Left lung (tissue), 10 donors: ENCODE measurements around the gene TP53AIP1. TPM values are rescaled to one million over a fixed set of nuclear protein-coding genes. Genes with fewer than 3 reads are reported as not detected.

ENCODE experiments used
- ATAC-seq: fragments of 200-7000 bp; cut with Tn5 transposase; one replicate; pipeline ENCODE4 v1.9.1; 2020; ENCODE audit warnings: moderate library complexity
- DNase-seq, 4 donors: peaks; one replicate each; pipeline ENCODE4 v3.0.0-alpha.2; 2013 to 2020
- H3K27ac ChIP-seq, 2 donors: fragments of 200-600 bp; sonication (generic) in 1 of 2; one replicate each; pipeline versions ENCODE4 v1.5.0 to v1.8.0; 2020 to 2021
- H3K27me3 ChIP-seq, 2 donors: fragments of 200-600 bp; sonication (generic) in 1 of 2; one replicate each; pipeline versions ENCODE4 v1.5.0 to v1.8.0; 2020 to 2021
- H3K36me3 ChIP-seq, 2 donors: fragments of 200-600 bp; sonication (generic) in 1 of 2; one replicate each; pipeline versions ENCODE4 v1.5.0 to v1.8.0; 2020 to 2021
- H3K4me1 ChIP-seq, 2 donors: fragments of 200-600 bp; one replicate each; pipeline ENCODE4 v1.8.0; 2021
- H3K4me3 ChIP-seq, 2 donors: fragments of 200-600 bp; sonication (generic) in 1 of 2; one replicate each; pipeline versions ENCODE4 v1.5.0 to v1.8.0; 2020 to 2021; ENCODE audit warnings: mild to moderate bottlenecking in 1 of 2
- H3K9me3 ChIP-seq, 2 donors: fragments of 200-600 bp; sonication (generic) in 1 of 2; one replicate each; pipeline versions ENCODE4 v1.5.0 to v1.8.0; 2020 to 2021
- CTCF ChIP-seq, 2 donors: fragments of 200-600 bp; sonication (generic) in 1 of 2; IDR thresholded peaks; one replicate each; pipeline versions ENCODE4 v1.5.0 to v1.8.0; 2021; ENCODE audit warnings: antibody characterized with exemption in 2 of 2
- intact Hi-C, 2 donors: fragments of 100-400 bp; cut with DNase I; formaldehyde crosslinking; loops; one replicate each; pipeline versions ENCODE4 v1.11.2 to v1.14.2; 2022
- polyA plus RNA-seq, 6 donors: library from polyadenylated mRNA; unstranded; fragments of 120-200 nt; gene quantifications; one replicate each; pipeline ENCODE4 v1.2.1, GENCODE V29; 2013; ENCODE audit not compliant: insufficient read length in 6 of 6
- total RNA-seq, 2 donors: library from RNA; stranded (reverse); fragmentation: NEBNext Ultra II Directional; extraction: Animal tissue kit (Norgen Biotek cat#: 25700); gene quantifications; one replicate each; pipeline ENCODE4 v1.2.1, GENCODE V29; 2021
- donor health status: DM: no; HTN: yes; CAD: no.
- donor health status: DM: no; HTN: no; CAD: no.

Gene TP53AIP1
- total and polyA plus RNA-seq, 8 donors = 0.31 to 1.4 (median 0.59) TPM; not detected in 1

GRCh38 chr11:128908391-128909246, 34.1 kb downstream of the TP53AIP1 start:
- Histone ChIP-seq H3K4me1 (peaks cover 11 to 58% of the 10 kb centered on the region in 2 donors), H3K36me3 (no peaks in the 10 kb centered on the region), H3K4me3 (no peak overlapping the region), H3K27me3 (peaks cover 0 to 22% of the 10 kb centered on the region in 2 donors), H3K9me3 (no peaks in the 10 kb centered on the region), H3K27ac (peak overlapping the region in 1 of 2 donors; percentile 67)
- intact Hi-C loops = no loop called here
- DNase-seq (peak in 1 of 4 donors; percentile 76), ATAC-seq (peak; percentile 22)
- TF ChIP-seq CTCF (IDR thresholded peaks at IDR 0.05) = no peak

- no peak for ATAC-seq
- Histone ChIP-seq H3K36me3 (no peaks in the 10 kb centered on the region), H3K27me3 (peaks cover 0 to 27% of the 10 kb centered on the region in 2 donors), H3K9me3 (no peaks in the 10 kb centered on the region), H3K4me1 (peaks cover 11 to 64% of the 10 kb centered on the region in 2 donors), H3K4me3 (no peak overlapping the region), H3K27ac (no peak overlapping the region)
- intact Hi-C loops = no loop called here
- DNase-seq = no peak
- TF ChIP-seq CTCF (IDR thresholded peaks at IDR 0.05) = no peak
These were observed 35.1 kb downstream of the TP53AIP1 start for GRCh38 chr11:128907585-128907984.

GRCh38 chr11:128906185-128907050, 36.3 kb downstream of the TP53AIP1 start:
- DNase-seq (no peak), ATAC-seq (peak; percentile 9)
- Histone ChIP-seq H3K9me3 (no peaks in the 10 kb centered on the region), H3K4me3 (peak overlapping the region; percentile 40 to 47), H3K4me1 (peaks cover 11 to 64% of the 10 kb centered on the region in 2 donors), H3K27ac (peak overlapping the region; percentile 62 to 75), H3K36me3 (no peaks in the 10 kb centered on the region), H3K27me3 (peaks cover 0 to 27% of the 10 kb centered on the region in 2 donors)
- intact Hi-C loops = no loop called here
- TF ChIP-seq CTCF (IDR thresholded peaks at IDR 0.05) = no peak

- no peaks in the 10 kb centered on the region for H3K36me3 ChIP-seq
- peaks cover 11 to 64% of the 10 kb centered on the region in 2 donors for H3K4me1 ChIP-seq
- peak; percentile 35 to 51 for TF ChIP-seq CTCF (IDR thresholded peaks at IDR 0.05)
- ATAC-seq (peak; percentile 75), DNase-seq (peak in 1 of 4 donors; percentile 56)
- intact Hi-C loops = no loop called here
- peak overlapping the region; percentile 40 to 47 for H3K4me3 ChIP-seq
- H3K27ac ChIP-seq = peak overlapping the region; percentile 62 to 75
- H3K27me3 ChIP-seq = peaks cover 0 to 27% of the 10 kb centered on the region in 2 donors
- no peaks in the 10 kb centered on the region for H3K9me3 ChIP-seq
These were observed 37.1 kb downstream of the TP53AIP1 start for GRCh38 chr11:128905345-128906184.
